Measurements from ENCODE around the gene NFKBIA.

DNA sequence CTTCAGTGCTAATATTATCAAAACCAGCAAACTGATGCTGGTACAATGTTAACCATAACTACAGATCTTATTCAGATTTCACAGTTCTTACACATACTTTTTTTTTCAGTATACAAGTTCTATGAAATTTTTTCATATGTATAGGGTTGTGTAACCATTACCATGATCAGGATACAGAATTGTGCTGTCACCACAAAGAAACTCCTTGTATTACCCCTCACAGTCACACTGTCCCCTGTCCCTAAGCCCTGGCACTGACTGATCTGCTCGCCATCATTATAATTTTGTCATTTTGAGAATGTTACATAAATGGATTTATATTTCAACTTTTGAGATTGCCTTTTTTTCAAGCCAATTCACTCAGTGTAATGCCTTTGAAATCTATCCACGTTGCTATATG is 21.3 kb upstream of the NFKBIA start:
- TF ChIP-seq, protein P1, sequence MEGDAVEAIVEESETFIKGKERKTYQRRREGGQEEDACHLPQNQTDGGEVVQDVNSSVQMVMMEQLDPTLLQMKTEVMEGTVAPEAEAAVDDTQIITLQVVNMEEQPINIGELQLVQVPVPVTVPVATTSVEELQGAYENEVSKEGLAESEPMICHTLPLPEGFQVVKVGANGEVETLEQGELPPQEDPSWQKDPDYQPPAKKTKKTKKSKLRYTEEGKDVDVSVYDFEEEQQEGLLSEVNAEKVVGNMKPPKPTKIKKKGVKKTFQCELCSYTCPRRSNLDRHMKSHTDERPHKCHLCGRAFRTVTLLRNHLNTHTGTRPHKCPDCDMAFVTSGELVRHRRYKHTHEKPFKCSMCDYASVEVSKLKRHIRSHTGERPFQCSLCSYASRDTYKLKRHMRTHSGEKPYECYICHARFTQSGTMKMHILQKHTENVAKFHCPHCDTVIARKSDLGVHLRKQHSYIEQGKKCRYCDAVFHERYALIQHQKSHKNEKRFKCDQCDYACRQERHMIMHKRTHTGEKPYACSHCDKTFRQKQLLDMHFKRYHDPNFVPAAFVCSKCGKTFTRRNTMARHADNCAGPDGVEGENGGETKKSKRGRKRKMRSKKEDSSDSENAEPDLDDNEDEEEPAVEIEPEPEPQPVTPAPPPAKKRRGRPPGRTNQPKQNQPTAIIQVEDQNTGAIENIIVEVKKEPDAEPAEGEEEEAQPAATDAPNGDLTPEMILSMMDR (IDR thresholded peaks at IDR 0.05): no peak
- TF ChIP-seq RORB (CRISPR knock-in tag; IDR thresholded peaks at IDR 0.05): no peak
- no peak for TF ChIP-seq ELF4 (CRISPR knock-in tag; IDR thresholded peaks at IDR 0.05; ENCODE audit: low read depth)
- TF ChIP-seq MYBL2 (CRISPR knock-in tag; IDR thresholded peaks at IDR 0.05): no peak
- TF ChIP-seq ZNF263 (CRISPR knock-in tag; IDR thresholded peaks at IDR 0.05; ENCODE audit: low read depth): no peak
- TF ChIP-seq TEAD1 (CRISPR knock-in tag; IDR thresholded peaks at IDR 0.05): no peak
- TF ChIP-seq, protein P2, sequence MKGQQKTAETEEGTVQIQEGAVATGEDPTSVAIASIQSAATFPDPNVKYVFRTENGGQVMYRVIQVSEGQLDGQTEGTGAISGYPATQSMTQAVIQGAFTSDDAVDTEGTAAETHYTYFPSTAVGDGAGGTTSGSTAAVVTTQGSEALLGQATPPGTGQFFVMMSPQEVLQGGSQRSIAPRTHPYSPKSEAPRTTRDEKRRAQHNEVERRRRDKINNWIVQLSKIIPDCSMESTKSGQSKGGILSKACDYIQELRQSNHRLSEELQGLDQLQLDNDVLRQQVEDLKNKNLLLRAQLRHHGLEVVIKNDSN (CRISPR knock-in tag; IDR thresholded peaks at IDR 0.05): no peak
- TF ChIP-seq ZNF232 (CRISPR knock-in tag; IDR thresholded peaks at IDR 0.05): no peak
- no peak for TF ChIP-seq SP1 (CRISPR knock-in tag; conservative IDR thresholded peaks at IDR 0.05)
- TF ChIP-seq, protein P3, sequence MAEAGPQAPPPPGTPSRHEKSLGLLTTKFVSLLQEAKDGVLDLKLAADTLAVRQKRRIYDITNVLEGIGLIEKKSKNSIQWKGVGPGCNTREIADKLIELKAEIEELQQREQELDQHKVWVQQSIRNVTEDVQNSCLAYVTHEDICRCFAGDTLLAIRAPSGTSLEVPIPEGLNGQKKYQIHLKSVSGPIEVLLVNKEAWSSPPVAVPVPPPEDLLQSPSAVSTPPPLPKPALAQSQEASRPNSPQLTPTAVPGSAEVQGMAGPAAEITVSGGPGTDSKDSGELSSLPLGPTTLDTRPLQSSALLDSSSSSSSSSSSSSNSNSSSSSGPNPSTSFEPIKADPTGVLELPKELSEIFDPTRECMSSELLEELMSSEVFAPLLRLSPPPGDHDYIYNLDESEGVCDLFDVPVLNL (CRISPR knock-in tag; IDR thresholded peaks at IDR 0.05; ENCODE audit: borderline replicate concordance, low read depth): no peak
- TF ChIP-seq, protein P4, sequence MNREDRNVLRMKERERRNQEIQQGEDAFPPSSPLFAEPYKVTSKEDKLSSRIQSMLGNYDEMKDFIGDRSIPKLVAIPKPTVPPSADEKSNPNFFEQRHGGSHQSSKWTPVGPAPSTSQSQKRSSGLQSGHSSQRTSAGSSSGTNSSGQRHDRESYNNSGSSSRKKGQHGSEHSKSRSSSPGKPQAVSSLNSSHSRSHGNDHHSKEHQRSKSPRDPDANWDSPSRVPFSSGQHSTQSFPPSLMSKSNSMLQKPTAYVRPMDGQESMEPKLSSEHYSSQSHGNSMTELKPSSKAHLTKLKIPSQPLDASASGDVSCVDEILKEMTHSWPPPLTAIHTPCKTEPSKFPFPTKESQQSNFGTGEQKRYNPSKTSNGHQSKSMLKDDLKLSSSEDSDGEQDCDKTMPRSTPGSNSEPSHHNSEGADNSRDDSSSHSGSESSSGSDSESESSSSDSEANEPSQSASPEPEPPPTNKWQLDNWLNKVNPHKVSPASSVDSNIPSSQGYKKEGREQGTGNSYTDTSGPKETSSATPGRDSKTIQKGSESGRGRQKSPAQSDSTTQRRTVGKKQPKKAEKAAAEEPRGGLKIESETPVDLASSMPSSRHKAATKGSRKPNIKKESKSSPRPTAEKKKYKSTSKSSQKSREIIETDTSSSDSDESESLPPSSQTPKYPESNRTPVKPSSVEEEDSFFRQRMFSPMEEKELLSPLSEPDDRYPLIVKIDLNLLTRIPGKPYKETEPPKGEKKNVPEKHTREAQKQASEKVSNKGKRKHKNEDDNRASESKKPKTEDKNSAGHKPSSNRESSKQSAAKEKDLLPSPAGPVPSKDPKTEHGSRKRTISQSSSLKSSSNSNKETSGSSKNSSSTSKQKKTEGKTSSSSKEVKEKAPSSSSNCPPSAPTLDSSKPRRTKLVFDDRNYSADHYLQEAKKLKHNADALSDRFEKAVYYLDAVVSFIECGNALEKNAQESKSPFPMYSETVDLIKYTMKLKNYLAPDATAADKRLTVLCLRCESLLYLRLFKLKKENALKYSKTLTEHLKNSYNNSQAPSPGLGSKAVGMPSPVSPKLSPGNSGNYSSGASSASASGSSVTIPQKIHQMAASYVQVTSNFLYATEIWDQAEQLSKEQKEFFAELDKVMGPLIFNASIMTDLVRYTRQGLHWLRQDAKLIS (CRISPR knock-in tag; IDR thresholded peaks at IDR 0.05; ENCODE audit: borderline replicate concordance): no peak
- TF ChIP-seq NFE2L1 (CRISPR knock-in tag; IDR thresholded peaks at IDR 0.05): no peak
- TF ChIP-seq MXD4 (CRISPR knock-in tag; IDR thresholded peaks at IDR 0.05; ENCODE audit: borderline replicate concordance): no peak
